Stimulated activated CD8-positive, alpha-beta memory T cell treated with anti-CD3 and anti-CD28 coated beads, Interleukin-4, amount 100 ng/mL, for 24 hours (primary cell): ENCODE results near the gene MTRR.

ENCODE experiments used
- DNase-seq: peaks from one replicate; pipeline ENCODE4 v3.0.0-alpha.2; 2020; ENCODE audit warnings: low read depth

The MTRR gene

DNA sequence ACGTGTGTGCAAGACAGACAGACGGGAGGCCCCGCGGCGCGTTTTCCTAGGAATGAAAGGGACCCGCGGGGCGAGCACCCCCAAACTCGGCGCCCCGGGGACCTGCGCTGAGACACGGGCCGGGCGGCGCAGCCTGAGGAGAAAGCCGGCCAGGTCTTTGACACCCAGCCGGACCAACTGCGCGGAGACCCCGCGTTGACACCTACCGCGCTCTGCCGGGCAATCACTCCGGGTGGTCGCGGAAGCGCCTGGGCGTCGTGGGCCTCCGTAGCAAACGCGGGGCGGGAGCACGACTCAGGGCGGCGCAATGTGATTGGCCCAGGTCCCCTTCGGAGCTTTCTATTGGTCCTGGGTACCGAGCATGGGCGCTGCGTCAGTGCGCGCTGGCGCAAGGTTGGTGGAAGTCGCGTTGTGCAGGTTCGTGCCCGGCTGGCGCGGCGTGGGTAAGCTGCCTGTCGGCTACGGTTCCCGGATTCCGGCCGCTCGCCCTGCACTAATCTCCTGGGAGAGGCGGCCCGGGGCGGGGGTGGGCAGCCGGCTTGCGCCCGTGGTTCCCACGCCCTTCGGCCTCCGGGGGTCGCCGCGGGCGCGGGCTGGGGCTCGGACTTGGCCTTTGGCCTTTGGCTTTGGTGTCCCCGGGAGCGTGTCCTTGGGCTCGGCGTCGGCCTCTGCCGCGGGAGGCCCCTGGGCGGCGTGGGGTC lies at the start of gene MTRR, which contains the start of gene FASTKD3:
TSS of gene MTRR (plus strand) at position 376 of the 701 bp plus-strand sequence. CDS start 1,647 bp downstream, outside the sequence.
TSS of gene FASTKD3 (minus strand) at position 259 of the 701 bp plus-strand sequence. CDS start 948 bp downstream, outside the sequence.
- peak; percentile 84 for DNase-seq

DNA sequence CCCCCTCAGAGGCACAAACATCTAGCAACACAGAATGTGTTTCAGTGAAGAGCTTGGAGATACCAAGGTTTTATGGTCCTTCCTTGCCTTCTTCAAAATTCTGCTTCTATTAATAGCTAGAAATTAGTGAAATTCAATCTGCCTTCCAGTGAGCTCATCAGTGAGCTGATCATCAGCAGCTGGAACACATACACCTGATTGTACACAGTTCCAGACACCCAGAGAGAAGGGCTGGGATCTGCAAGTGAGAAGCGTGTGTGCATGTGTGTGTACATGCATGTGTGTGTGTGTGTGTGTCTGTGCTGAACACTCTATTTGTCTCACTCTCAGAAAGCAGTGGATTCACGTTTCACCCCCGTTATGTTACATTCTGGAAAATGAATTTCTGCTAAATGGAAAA lies 46.5 kb upstream of the MTRR start:
- no peak for DNase-seq

DNA sequence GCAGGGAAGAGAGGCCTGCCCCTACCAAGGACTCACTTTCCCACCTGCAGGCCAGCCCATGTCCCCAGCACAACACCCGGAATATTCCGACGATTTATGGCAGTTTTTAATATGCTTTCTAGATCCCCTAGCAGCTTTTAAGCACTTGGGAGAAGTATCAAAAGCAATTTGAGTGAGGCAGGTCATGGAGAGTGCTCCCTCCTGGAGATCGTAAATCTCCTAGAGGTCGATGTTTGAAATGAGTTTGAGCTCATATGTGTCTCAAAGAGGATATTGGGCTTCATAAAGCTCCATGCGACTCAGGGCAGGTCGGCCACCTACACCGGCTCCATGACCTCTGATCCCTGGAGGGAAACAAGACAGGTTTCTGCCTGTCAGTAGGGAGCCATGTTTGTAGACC lies 45.4 kb upstream of the MTRR start:
- no peak for DNase-seq

DNA sequence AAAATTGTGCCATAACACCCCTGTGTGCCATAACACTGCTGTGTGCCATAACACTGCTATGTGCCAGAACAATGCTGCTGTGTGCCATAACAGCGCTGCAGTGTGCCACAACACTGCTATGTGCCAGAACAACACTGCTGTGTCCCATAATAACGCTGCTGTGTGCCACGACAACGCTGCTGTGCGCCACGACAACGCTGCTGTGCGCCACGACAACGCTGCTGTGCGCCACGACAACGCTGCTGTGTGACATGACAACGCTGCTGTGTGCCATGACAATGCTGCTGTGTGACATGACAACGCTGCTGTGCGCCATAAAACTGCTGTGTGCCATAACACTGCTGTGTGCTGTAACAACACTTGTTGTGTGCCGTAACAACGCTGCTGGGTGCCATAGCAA lies 44.0 kb upstream of the MTRR start:
- DNase-seq, result no peak

DNA sequence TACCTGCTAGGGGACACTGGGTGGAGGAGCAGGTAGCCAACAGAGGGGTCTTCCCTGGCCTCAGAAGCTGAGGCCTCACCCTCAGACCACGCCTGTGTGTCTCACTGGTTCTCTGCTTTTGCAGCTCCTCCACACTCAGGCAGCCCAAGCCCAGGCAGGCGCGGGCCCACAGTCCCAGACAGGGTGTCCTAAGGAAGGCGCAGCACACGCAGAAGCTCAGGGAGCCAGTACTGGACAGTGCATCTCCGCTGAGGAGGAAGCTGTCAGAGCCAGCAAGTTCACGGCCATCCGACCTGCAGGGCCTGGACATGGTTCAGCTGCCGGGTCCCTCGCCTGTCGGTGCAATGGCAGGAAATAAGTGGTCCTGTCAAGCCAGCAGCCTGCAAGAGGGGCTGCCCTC lies 43.3 kb upstream of the MTRR start:
- no peak for DNase-seq

DNA sequence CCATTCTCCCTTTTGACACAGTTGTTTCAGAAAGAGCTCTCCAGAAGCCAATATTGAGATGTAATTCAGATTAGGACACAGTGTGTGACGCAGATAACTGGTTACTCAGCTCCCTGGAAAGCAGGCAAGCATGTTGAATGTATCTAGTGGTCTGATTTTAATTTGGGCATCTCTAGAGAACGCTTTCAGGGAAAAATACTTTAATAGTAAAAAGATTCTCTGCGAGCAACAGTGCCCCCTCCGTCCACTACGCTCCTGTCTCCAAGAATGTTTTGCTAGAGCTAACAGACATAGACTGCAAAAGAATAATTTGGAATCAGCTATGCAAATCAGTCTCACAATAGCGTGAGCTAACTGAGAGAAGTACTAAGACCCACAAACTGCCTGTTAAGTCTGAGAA lies 41.3 kb upstream of the MTRR start:
- no peak for DNase-seq

GRCh38 chr5:7828269-7828668 lies 40.7 kb upstream of the MTRR start:
- DNase-seq, result no peak

- no peak for DNase-seq
Measured at GRCh38 chr5:7834982-7835381, 34.0 kb upstream of the MTRR start.

DNA sequence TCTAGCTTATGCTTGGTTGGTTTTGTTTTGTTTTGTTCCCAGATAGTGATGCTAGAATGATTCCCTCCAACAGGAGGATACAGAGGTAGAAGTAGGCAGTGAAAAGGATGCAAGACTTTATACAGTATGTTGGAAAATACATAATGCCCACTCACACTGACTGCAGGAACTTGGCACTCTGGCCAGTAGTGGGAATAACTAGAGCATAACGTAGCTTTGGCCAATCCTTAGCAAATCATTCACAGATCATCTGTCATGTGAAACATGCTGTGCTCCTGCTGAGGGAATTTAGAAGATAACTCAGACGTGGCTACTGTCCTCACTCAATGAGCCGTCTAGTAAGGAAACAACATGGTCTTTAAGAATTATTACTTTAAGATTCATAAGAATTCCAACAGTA lies 31.5 kb upstream of the MTRR start:
- no peak for DNase-seq

DNA sequence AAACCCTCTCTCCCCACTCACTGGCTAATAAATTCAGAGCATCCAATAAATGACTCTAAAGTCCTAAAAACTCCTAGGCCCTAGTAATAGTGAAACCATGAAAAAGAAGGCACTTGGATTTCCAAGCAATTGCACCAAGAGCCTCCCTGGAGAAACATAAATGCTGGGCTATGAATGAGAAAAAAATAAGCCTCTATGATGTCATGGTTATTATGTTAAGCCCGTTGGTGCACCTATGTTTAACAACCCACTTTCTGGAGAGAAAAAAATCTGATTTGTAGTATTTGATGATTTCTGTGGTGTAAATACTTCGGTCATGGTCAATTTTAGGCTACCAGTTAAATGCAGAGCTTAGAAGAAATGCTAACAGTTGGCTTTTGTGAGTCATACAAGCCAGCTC lies 26.4 kb upstream of the MTRR start:
- DNase-seq, result no peak

DNA sequence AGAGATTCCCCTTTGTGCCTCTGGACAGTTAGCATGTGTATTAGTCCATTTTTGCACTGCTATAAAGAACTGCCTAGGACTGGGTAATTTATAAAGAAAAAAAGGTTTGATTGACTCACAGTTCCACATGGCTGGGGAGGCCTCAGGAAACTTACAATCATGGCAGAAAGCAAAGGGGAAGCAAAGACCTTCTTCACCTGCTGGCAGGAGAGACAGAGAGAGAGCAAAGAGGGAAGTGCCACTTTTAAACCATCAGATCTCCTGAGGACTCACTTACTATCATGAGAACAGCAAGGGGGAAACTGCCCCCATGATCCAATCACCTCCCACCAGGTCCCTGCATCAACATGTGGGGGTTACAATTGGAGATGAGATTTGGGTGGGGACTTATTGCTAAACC lies 24.0 kb upstream of the MTRR start:
- no peak for DNase-seq

DNA sequence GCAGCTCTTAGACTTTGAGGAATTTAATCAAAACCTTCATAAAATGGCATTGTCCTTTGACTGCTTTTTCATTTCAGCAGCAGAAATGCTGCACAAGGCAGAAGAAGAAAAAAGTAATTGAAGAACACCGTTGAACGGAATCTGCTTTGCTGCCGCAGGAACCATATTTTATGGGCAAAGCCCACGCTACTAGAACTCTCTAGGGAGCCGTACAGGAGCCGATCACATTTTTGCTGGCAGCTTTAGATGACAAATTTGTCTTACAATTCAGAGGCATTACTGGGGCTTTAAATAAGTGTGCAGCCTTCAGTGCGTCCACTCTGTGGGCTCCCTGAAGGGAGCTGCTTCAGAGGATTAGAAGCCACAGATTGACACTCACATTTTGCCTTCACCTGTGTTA lies 23.4 kb upstream of the MTRR start:
- no peak for DNase-seq

- no peak for DNase-seq
Measured at GRCh38 chr5:7846327-7846726, 22.6 kb upstream of the MTRR start.

- DNase-seq, result no peak
Measured at GRCh38 chr5:7848296-7848695, 20.7 kb upstream of the MTRR start.

GRCh38 chr5:7849681-7850394 lies 19.1 kb upstream of the MTRR start:
- DNase-seq, result no peak

GRCh38 chr5:7850395-7851239 lies 18.3 kb upstream of the MTRR start, which contains the start of gene CFAP90:
Gene CFAP90, minus strand, starts transcription at chr5:7851133. Its CDS starts 112 bp downstream, at chr5:7851021.
- no peak for DNase-seq

GRCh38 chr5:7851240-7851592 lies 17.7 kb upstream of the MTRR start:
- DNase-seq, result no peak

GRCh38 chr5:7851617-7852289 lies 17.2 kb upstream of the MTRR start:
- DNase-seq, result no peak

DNA sequence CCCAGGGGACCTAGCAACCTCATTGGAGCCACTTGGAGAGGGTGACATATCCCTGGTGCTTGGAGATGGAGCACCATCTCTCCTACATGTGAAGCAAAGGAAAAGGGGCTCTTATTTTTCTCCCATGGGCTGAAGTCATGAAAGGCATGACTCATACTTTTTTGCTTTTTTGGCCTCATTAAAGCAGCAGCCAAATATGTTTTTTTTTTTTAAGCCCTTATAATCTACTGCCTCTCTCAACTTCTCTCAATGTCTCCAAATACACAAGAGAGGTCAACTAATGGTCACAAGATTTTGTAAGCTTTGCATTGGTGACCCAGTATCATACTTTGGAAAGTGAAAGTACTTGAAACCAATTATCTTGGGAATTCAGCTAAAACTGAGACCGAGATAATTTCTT lies 16.4 kb upstream of the MTRR start:
- DNase-seq, result no peak

DNA sequence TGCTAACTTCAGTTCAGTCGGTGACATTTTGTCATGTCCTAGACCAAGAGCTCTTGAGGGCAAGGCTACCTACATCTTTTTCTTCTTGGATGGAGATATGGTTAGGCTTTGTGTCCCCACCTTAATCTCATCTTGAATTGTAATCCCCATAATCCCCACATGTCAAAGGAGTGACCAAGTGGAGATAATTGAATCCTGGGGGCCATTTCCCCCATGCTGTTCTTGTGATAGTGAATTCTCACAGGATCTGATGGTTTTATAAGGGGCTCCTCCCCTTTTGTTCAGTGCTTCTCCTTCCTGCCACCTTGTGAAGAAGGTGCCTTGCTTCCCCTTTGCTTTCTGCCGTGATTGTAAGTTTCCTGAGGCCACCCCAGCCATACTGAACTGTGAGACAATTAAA lies 16.0 kb upstream of the MTRR start:
- DNase-seq, result no peak

- no peak for DNase-seq
Measured at GRCh38 chr5:7855611-7856010, 13.3 kb upstream of the MTRR start.

DNA sequence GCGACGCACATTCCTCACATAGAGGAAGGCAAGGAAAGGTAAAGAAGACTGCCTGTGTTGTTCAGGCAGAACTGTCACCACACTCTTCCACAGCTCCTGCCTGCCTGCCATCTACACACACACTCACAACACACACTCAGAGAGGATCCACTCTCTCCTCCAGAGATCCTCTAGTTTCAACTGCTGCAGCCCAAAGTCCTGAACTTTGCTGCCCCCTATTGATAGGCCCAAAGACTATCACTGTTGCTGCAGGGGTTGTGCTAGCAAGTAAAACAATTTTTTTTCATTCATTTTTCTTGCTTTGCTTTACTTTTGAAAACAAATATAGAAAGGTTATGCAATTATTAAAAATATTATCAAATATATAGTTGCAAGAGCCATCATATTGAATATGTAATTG lies 12.1 kb upstream of the MTRR start:
- no peak for DNase-seq
